GM19328 (cell line): Measurements from ENCODE around the gene MGMT.
A peak's percentile ranks its signal among the peaks of the same experiment; 100 is the strongest.

Experiments used
- ATAC-seq: cut with Tn5 transposase; IDR thresholded peaks from one replicate; pipeline ENCODE4 v1.9.1; 2021; ENCODE audit warnings: mild to moderate bottlenecking, moderate library complexity; ENCODE audit not compliant: unreplicated experiment

The MGMT gene

GRCh38 chr10:129494176-129494575 is 27.1 kb downstream of the MGMT start:
- ATAC-seq = no peak

GRCh38 chr10:129494740-129495139 is 27.7 kb downstream of the MGMT start:
- no peak for ATAC-seq

GRCh38 chr10:129495256-129495655 is 28.2 kb downstream of the MGMT start:
- no peak for ATAC-seq

- ATAC-seq = no peak
Observed at GRCh38 chr10:129495698-129496097, 28.7 kb downstream of the MGMT start.

GRCh38 chr10:129497013-129497412 is 30.0 kb downstream of the MGMT start:
- ATAC-seq = no peak

- ATAC-seq = no peak
Observed at GRCh38 chr10:129498680-129499079, 31.6 kb downstream of the MGMT start.

GRCh38 chr10:129500617-129501339 is 33.7 kb downstream of the MGMT start:
- no peak for ATAC-seq

GRCh38 chr10:129501652-129502436 is 34.8 kb downstream of the MGMT start:
- peak; percentile 76 for ATAC-seq

GRCh38 chr10:129502448-129502847 is 35.4 kb downstream of the MGMT start:
- ATAC-seq = no peak

GRCh38 chr10:129505500-129506075 is 38.5 kb downstream of the MGMT start:
- no peak for ATAC-seq

- no peak for ATAC-seq
Observed at GRCh38 chr10:129506101-129506797, 39.2 kb downstream of the MGMT start.

GRCh38 chr10:129507216-129507889 is 40.3 kb downstream of the MGMT start:
- no peak for ATAC-seq

GRCh38 chr10:129509155-129509554 is 42.1 kb downstream of the MGMT start:
- no peak for ATAC-seq

GRCh38 chr10:129509835-129510234 is 42.8 kb downstream of the MGMT start:
- no peak for ATAC-seq

- ATAC-seq = no peak
Observed at GRCh38 chr10:129511086-129511485, 44.0 kb downstream of the MGMT start.

GRCh38 chr10:129511758-129512157 is 44.7 kb downstream of the MGMT start:
- no peak for ATAC-seq

- no peak for ATAC-seq
Observed at GRCh38 chr10:129513312-129513711, 46.3 kb downstream of the MGMT start.

GRCh38 chr10:129514568-129515451 is 47.8 kb downstream of the MGMT start:
- ATAC-seq = no peak

- ATAC-seq = no peak
Observed at GRCh38 chr10:129516846-129517679, 50.0 kb downstream of the MGMT start.
